HEK293 (cell line): ENCODE data around the gene STX16.
"Not testable (repeated sequence)": the region's sequence is repeated elsewhere in the genome, so short reads cannot be mapped to it uniquely, and the experiment has no call there.

Experiments
- CTCF ChIA-PET: fragments of 350-600 bp; formaldehyde crosslinking; extraction: SDS; loops from one replicate; lab custom pipeline; 2021; ENCODE audit warnings: antibody characterized with exemption; lab: Yijun Ruan, JAX
- POLR2A ChIA-PET: fragments of 300-600 bp; formaldehyde crosslinking; extraction: SDS; loops from one replicate; lab custom pipeline; 2020; ENCODE audit warnings: antibody characterized with exemption, inconsistent platforms; lab: Yijun Ruan, JAX
- H3K27ac ChIP-seq: fragments of 200-500 bp; sonication (Bioruptor generic); 2 replicates; pipeline ENCODE4 v1.5.1; 2014; ENCODE audit warnings: low read depth, low read length, control low read depth, inconsistent platforms; ENCODE audit errors: extremely low read depth
- H3K36me3 ChIP-seq, 2 experiments: fragments of 200-500 bp in 1 of 2; sonication (Bioruptor generic) in 1 of 2; 1 replicate in 1 of 2; 2 replicates in 1 of 2; pipeline ENCODE4 v1.5.1; 2014 to 2017; ENCODE audit warnings: inconsistent platforms in 2 of 2, low read length in 2 of 2; ENCODE audit not compliant: control insufficient read depth in 2 of 2, insufficient read depth in 1 of 2
- H3K4me1 ChIP-seq: fragments of 200-500 bp; sonication (Bioruptor generic); 2 replicates; pipeline ENCODE4 v1.5.1; 2014; ENCODE audit warnings: mild to moderate bottlenecking, low read length, inconsistent platforms; ENCODE audit not compliant: control insufficient read depth, insufficient read depth
- H3K4me3 ChIP-seq: 2 replicates; pipeline ENCODE4 v1.5.1; 2011; ENCODE audit warnings: low read depth, mild to moderate bottlenecking, control low read depth, low read length, moderate library complexity
- H3K9me3 ChIP-seq: fragments of 200-500 bp; sonication (Bioruptor generic); 2 replicates; pipeline ENCODE4 v1.5.1; 2014; ENCODE audit warnings: low read depth, low read length, inconsistent platforms; ENCODE audit not compliant: control insufficient read depth, insufficient read depth
- EGR2 ChIP-seq: fragments of 450-650 bp; formaldehyde crosslinking; IDR thresholded peaks from 2 replicates; pipeline ENCODE4 v1.5.1; 2016; ENCODE audit warnings: low read depth, missing biosample characterization, missing genetic modification characterization
- HOXA7 ChIP-seq: sonication (generic); formaldehyde crosslinking; IDR thresholded peaks from 2 replicates; pipeline ENCODE4 v1.8.1; 2022; ENCODE audit warnings: missing genetic modification reagents, borderline replicate concordance
- KLF7 ChIP-seq: fragments of 450-650 bp; formaldehyde crosslinking; IDR thresholded peaks from 2 replicates; pipeline ENCODE4 v1.5.1; 2016; ENCODE audit warnings: missing biosample characterization, missing genetic modification characterization, borderline replicate concordance
- MZF1 ChIP-seq: fragments of 450-650 bp; formaldehyde crosslinking; IDR thresholded peaks from 2 replicates; pipeline ENCODE4 v1.5.1; 2017; ENCODE audit warnings: missing biosample characterization, missing genetic modification characterization, borderline replicate concordance
- OVOL3 ChIP-seq: fragments of 450-650 bp; formaldehyde crosslinking; IDR thresholded peaks from 2 replicates; pipeline ENCODE4 v1.5.1; 2016; ENCODE audit warnings: missing biosample characterization, missing genetic modification characterization
- PRDM4 ChIP-seq: fragments of 450-650 bp; formaldehyde crosslinking; IDR thresholded peaks from 2 replicates; pipeline ENCODE4 v1.5.1; 2017; ENCODE audit warnings: missing biosample characterization, missing genetic modification characterization
- YY1 ChIP-seq: fragments of 450-650 bp; formaldehyde crosslinking; IDR thresholded peaks from 2 replicates; pipeline ENCODE4 v1.5.1; 2018; ENCODE audit warnings: missing biosample characterization, missing genetic modification characterization
- ZNF133 ChIP-seq: fragments of 450-650 bp; formaldehyde crosslinking; IDR thresholded peaks from 2 replicates; pipeline ENCODE4 v1.5.1; 2016; ENCODE audit warnings: missing biosample characterization, missing genetic modification characterization
- ZNF146 ChIP-seq: fragments of 450-650 bp; formaldehyde crosslinking; IDR thresholded peaks from 2 replicates; pipeline ENCODE4 v1.5.1; 2016; ENCODE audit warnings: missing biosample characterization, missing genetic modification characterization
- ZNF169 ChIP-seq: fragments of 450-650 bp; formaldehyde crosslinking; IDR thresholded peaks from 2 replicates; pipeline ENCODE4 v1.5.1; 2016; ENCODE audit warnings: missing biosample characterization, missing genetic modification characterization
- ZNF175 ChIP-seq: fragments of 450-650 bp; formaldehyde crosslinking; IDR thresholded peaks from 2 replicates; pipeline ENCODE4 v1.5.1; 2016; ENCODE audit warnings: missing biosample characterization, missing genetic modification characterization
- ZNF223 ChIP-seq: fragments of 450-650 bp; formaldehyde crosslinking; IDR thresholded peaks from 2 replicates; pipeline ENCODE4 v1.5.1; 2016; ENCODE audit warnings: missing biosample characterization, missing genetic modification characterization
- ZNF239 ChIP-seq: fragments of 450-650 bp; formaldehyde crosslinking; IDR thresholded peaks from 2 replicates; pipeline ENCODE4 v1.5.1; 2016; ENCODE audit warnings: missing biosample characterization, missing genetic modification characterization
- ZNF24 ChIP-seq: fragments of 450-650 bp; formaldehyde crosslinking; IDR thresholded peaks from 2 replicates; pipeline ENCODE4 v1.5.1; 2016; ENCODE audit warnings: missing biosample characterization, missing genetic modification characterization
- ZNF37A ChIP-seq: fragments of 450-650 bp; IDR thresholded peaks from 2 replicates; pipeline ENCODE4 v1.5.1; 2018; ENCODE audit warnings: missing biosample characterization, missing genetic modification characterization
- ZNF391 ChIP-seq: fragments of 450-650 bp; formaldehyde crosslinking; IDR thresholded peaks from 2 replicates; pipeline ENCODE4 v1.5.1; 2016; ENCODE audit warnings: low read depth, missing biosample characterization, missing genetic modification characterization, borderline replicate concordance
- ZNF426 ChIP-seq: fragments of 450-650 bp; formaldehyde crosslinking; IDR thresholded peaks from 2 replicates; pipeline ENCODE4 v1.5.1; 2017; ENCODE audit warnings: missing biosample characterization, missing genetic modification characterization, mild to moderate bottlenecking, inconsistent platforms, moderate library complexity
- ZNF449 ChIP-seq: fragments of 450-650 bp; formaldehyde crosslinking; IDR thresholded peaks from 2 replicates; pipeline ENCODE4 v1.5.1; 2017; ENCODE audit warnings: missing biosample characterization, mild to moderate bottlenecking, missing genetic modification characterization, moderate library complexity
- ZNF48 ChIP-seq: fragments of 450-650 bp; formaldehyde crosslinking; IDR thresholded peaks from 2 replicates; pipeline ENCODE4 v1.5.1; 2016; ENCODE audit warnings: missing biosample characterization, missing genetic modification characterization
- ZNF529 ChIP-seq: fragments of 450-650 bp; formaldehyde crosslinking; IDR thresholded peaks from 2 replicates; pipeline ENCODE4 v1.5.1; 2017; ENCODE audit warnings: missing genetic modification characterization, missing biosample characterization; ENCODE audit not compliant: insufficient replicate concordance
- ZNF555 ChIP-seq: fragments of 450-650 bp; formaldehyde crosslinking; conservative IDR thresholded peaks from 2 replicates; pipeline ENCODE4 v1.5.1; 2017; ENCODE audit warnings: missing biosample characterization, mild to moderate bottlenecking, missing genetic modification characterization, inconsistent platforms
- ZNF600 ChIP-seq: fragments of 450-650 bp; formaldehyde crosslinking; IDR thresholded peaks from 2 replicates; pipeline ENCODE4 v1.5.1; 2016; ENCODE audit warnings: missing biosample characterization, missing genetic modification characterization
- ZNF76 ChIP-seq: fragments of 450-650 bp; formaldehyde crosslinking; IDR thresholded peaks from 2 replicates; pipeline ENCODE4; 2016; ENCODE audit warnings: low read depth, missing biosample characterization, missing genetic modification characterization, borderline replicate concordance
- ZNF792 ChIP-seq: fragments of 450-650 bp; formaldehyde crosslinking; IDR thresholded peaks from 2 replicates; pipeline ENCODE4 v1.5.1; 2016; ENCODE audit warnings: missing biosample characterization, missing genetic modification characterization
- ZNF843 ChIP-seq: fragments of 450-650 bp; formaldehyde crosslinking; IDR thresholded peaks from 2 replicates; pipeline ENCODE4 v1.5.1; 2016; ENCODE audit warnings: missing biosample characterization, missing genetic modification characterization
- ZSCAN18 ChIP-seq: fragments of 450-650 bp; formaldehyde crosslinking; IDR thresholded peaks from 2 replicates; pipeline ENCODE4 v1.5.1; 2016; ENCODE audit warnings: missing biosample characterization, missing genetic modification characterization
- ZSCAN23 ChIP-seq: fragments of 450-650 bp; formaldehyde crosslinking; IDR thresholded peaks from 2 replicates; pipeline ENCODE4 v1.5.1; 2016; ENCODE audit warnings: missing biosample characterization, missing genetic modification characterization

Gene STX16

GRCh38 chr20:58640446-58640845 is 10.6 kb upstream of the STX16 start:
- ChIA-PET CTCF (no interaction called here), POLR2A (no interaction called here)
- no peak for TF ChIP-seq ZNF792 (tag by site-specific recombination)
- no peak for TF ChIP-seq PRDM4 (tag by site-specific recombination)
- no peak for TF ChIP-seq ZNF555 (tag by site-specific recombination)
- no peak for TF ChIP-seq ZNF76
- TF ChIP-seq MZF1 (tag by site-specific recombination), result no peak
- no peak for TF ChIP-seq EGR2 (tag by site-specific recombination)
- TF ChIP-seq ZSCAN23 (tag by site-specific recombination), result no peak
- no peak for TF ChIP-seq ZNF239 (tag by site-specific recombination)
- no peak for TF ChIP-seq KLF7 (tag by site-specific recombination)
- TF ChIP-seq ZNF24 (tag by site-specific recombination), result no peak
- TF ChIP-seq ZNF175 (tag by site-specific recombination), result no peak
- no peak for TF ChIP-seq ZSCAN18
- TF ChIP-seq ZNF426, result no peak
- no peak for TF ChIP-seq HOXA7
- TF ChIP-seq ZNF146 (tag by site-specific recombination), result no peak
- TF ChIP-seq OVOL3 (tag by site-specific recombination), result no peak
- TF ChIP-seq ZNF48 (tag by site-specific recombination), result no peak
- H3K27ac ChIP-seq, result no peak overlapping the region
- no peak overlapping the region for H3K4me3 ChIP-seq
- no peaks in the 10 kb centered on the region for H3K9me3 ChIP-seq
- no peaks in the 10 kb centered on the region for H3K36me3 ChIP-seq
- H3K4me1 ChIP-seq, result no peaks in the 10 kb centered on the region

- no peaks in the 10 kb centered on the region for H3K4me1 ChIP-seq
- no peak overlapping the region for H3K4me3 ChIP-seq
- H3K27ac ChIP-seq, result no peak overlapping the region
- no peaks in the 10 kb centered on the region for H3K36me3 ChIP-seq
- H3K9me3 ChIP-seq, result no peaks in the 10 kb centered on the region
- ChIA-PET POLR2A (interaction anchor here (0.6 to 1.8 kb wide), 3 partner anchors 9 to 283 kb away, joined by 4 to 7 read pairs (median 6); partner anchors contain the start of gene STX16), CTCF (no interaction called here)
- no peak for TF ChIP-seq ZNF449 (tag by site-specific recombination)
- no peak for TF ChIP-seq ZNF169 (tag by site-specific recombination)
- TF ChIP-seq ZNF37A (tag by site-specific recombination), result no peak
- no peak for TF ChIP-seq ZNF843
- no peak for TF ChIP-seq ZNF600 (tag by site-specific recombination)
- no peak for TF ChIP-seq ZNF133
- TF ChIP-seq ZNF529, result no peak
- TF ChIP-seq ZNF223 (tag by site-specific recombination), result no peak
- no peak for TF ChIP-seq ZNF391 (tag by site-specific recombination)
- TF ChIP-seq YY1, result no peak
These were observed 8.6 kb upstream of the STX16 start for GRCh38 chr20:58642441-58642840.

GRCh38 chr20:58642896-58643295 is 8.2 kb upstream of the STX16 start:
- CTCF ChIA-PET, H3K4me1 ChIP-seq, H3K36me3 ChIP-seq, H3K9me3 ChIP-seq, H3K27ac ChIP-seq, H3K4me3 ChIP-seq: not testable (repeated sequence)
- POLR2A ChIA-PET, result interaction anchor here (0.7 to 1.8 kb wide), 2 partner anchors 8 to 56 kb away, joined by 6 to 7 read pairs; partner anchors contain the start of gene STX16
